Subcutaneous abdominal adipose tissue (tissue), 5 donors: ENCODE data around the gene ANXA11.

ENCODE experiments used
- H3K27ac ChIP-seq: one replicate; pipeline ENCODE4 v1.7.0; 2013; ENCODE audit warnings: low read depth, mild to moderate bottlenecking, inconsistent platforms, low read length, moderate library complexity
- H3K27me3 ChIP-seq, 5 donors: one replicate each; pipeline ENCODE4 v1.7.0; 2013; ENCODE audit warnings: low read length in 5 of 5, inconsistent platforms in 1 of 5; ENCODE audit not compliant: control insufficient read depth in 5 of 5, insufficient read depth in 4 of 5
- H3K36me3 ChIP-seq, 5 donors: one replicate each; pipeline ENCODE4 v1.7.0; 2013; ENCODE audit warnings: low read length in 5 of 5; ENCODE audit not compliant: control insufficient read depth in 5 of 5, insufficient read depth in 5 of 5
- H3K4me1 ChIP-seq, 5 donors: one replicate each; pipeline ENCODE4 v1.7.0; 2013; ENCODE audit warnings: low read length in 5 of 5, mild to moderate bottlenecking in 3 of 5, moderate library complexity in 1 of 5; ENCODE audit not compliant: control insufficient read depth in 5 of 5, insufficient read depth in 5 of 5
- H3K4me3 ChIP-seq, 5 donors: one replicate each; pipeline ENCODE4 v1.7.0; 2013; ENCODE audit warnings: low read length in 5 of 5, low read depth in 1 of 5
- H3K9ac ChIP-seq, 5 donors: one replicate each; pipeline ENCODE4 v1.7.0; 2013; ENCODE audit warnings: low read length in 5 of 5, mild to moderate bottlenecking in 4 of 5, moderate library complexity in 3 of 5
- H3K9me3 ChIP-seq, 5 donors: one replicate each; pipeline ENCODE4 v1.7.0; 2013; ENCODE audit warnings: low read length in 5 of 5; ENCODE audit not compliant: control insufficient read depth in 5 of 5
- donor health status: healthy.
- donor health status: healthy.
- donor health status: healthy.
- donor health status: healthy.
- donor health status: healthy.

Gene ANXA11

GRCh38 chr10:80122110-80122710, 83.1 kb downstream of the ANXA11 start:
- Histone ChIP-seq H3K36me3 (no peaks in the 10 kb centered on the region), H3K4me1 (peaks cover 3 to 17% (median 10%) of the 10 kb centered on the region in 5 donors), H3K27ac (peak overlapping the region; percentile 96)

GRCh38 chr10:80118669-80119068, 86.7 kb downstream of the ANXA11 start:
- no peak overlapping the region for H3K9ac ChIP-seq
- peaks cover 3 to 17% (median 10%) of the 10 kb centered on the region in 5 donors for H3K4me1 ChIP-seq
- no peaks in the 10 kb centered on the region for H3K9me3 ChIP-seq
- H3K36me3 ChIP-seq = no peaks in the 10 kb centered on the region
- H3K27ac ChIP-seq = no peak overlapping the region
- H3K27me3 ChIP-seq = peaks cover 0 to 3% (median 0%) of the 10 kb centered on the region in 5 donors
- no peak overlapping the region for H3K4me3 ChIP-seq

More at GRCh38 chr10:80122110-80122710, 83.1 kb downstream of the ANXA11 start:
- Histone ChIP-seq H3K27me3 (peaks cover 0 to 3% (median 0%) of the 10 kb centered on the region in 5 donors), H3K4me3 (no peak overlapping the region), H3K9ac (peak overlapping the region in 3 of 5 donors; percentile 6 to 72 (median 64)), H3K9me3 (no peaks in the 10 kb centered on the region)

GRCh38 chr10:80110986-80111385, 94.4 kb downstream of the ANXA11 start:
- H3K36me3 ChIP-seq = no peaks in the 10 kb centered on the region
- H3K27me3 ChIP-seq = no peaks in the 10 kb centered on the region
- H3K27ac ChIP-seq = peak overlapping the region; percentile 90
- no peak overlapping the region for H3K4me3 ChIP-seq
- peaks cover 0 to 19% (median 14%) of the 10 kb centered on the region in 5 donors for H3K9me3 ChIP-seq
- no peak overlapping the region for H3K9ac ChIP-seq
- peaks cover 3 to 28% (median 28%) of the 10 kb centered on the region in 5 donors for H3K4me1 ChIP-seq

GRCh38 chr10:80108576-80109239, 96.6 kb downstream of the ANXA11 start:
- Histone ChIP-seq H3K4me1 (peaks cover 8 to 48% (median 45%) of the 10 kb centered on the region in 5 donors), H3K27ac (peak overlapping the region; percentile 90), H3K27me3 (no peaks in the 10 kb centered on the region), H3K9ac (no peak overlapping the region), H3K4me3 (peak overlapping the region in 1 of 5 donors; percentile 21), H3K9me3 (peaks cover 0 to 19% (median 14%) of the 10 kb centered on the region in 5 donors), H3K36me3 (no peaks in the 10 kb centered on the region)

GRCh38 chr10:80104066-80104926, 101.0 kb downstream of the ANXA11 start:
- peak overlapping the region in 1 of 5 donors; percentile 48 for H3K4me3 ChIP-seq
- peak overlapping the region; percentile 88 for H3K27ac ChIP-seq
- H3K27me3 ChIP-seq = no peaks in the 10 kb centered on the region
- H3K9ac ChIP-seq = peak overlapping the region in 3 of 5 donors; percentile 6 to 64 (median 54)
- H3K9me3 ChIP-seq = peaks cover 0 to 16% (median 12%) of the 10 kb centered on the region in 5 donors
- peaks cover 4 to 30% (median 20%) of the 10 kb centered on the region in 5 donors for H3K4me1 ChIP-seq
- H3K36me3 ChIP-seq = no peaks in the 10 kb centered on the region
